HepG2 (cell line): Measurements from ENCODE around the gene FAM180A. TPM values are rescaled to one million over a fixed set of nuclear protein-coding genes. Genes with fewer than 3 reads are reported as not detected.

Experiments used
- ATAC-seq: fragments of 200-7000 bp; cut with Tn5 transposase; 3 replicates; pipeline ENCODE4 v1.9.1; 2020; ENCODE audit warnings: mild to moderate bottlenecking, moderate library complexity
- BruUV-seq: library from RNA; stranded (reverse); fragments of 400-500 nt; replicated peaks from 2 replicates; lab custom pipeline; 2021; lab: Mats Ljungman, UMichigan
- CTCF ChIA-PET: fragments of 300-600 bp; formaldehyde crosslinking; extraction: SDS; loops from one replicate; lab custom pipeline; 2021; ENCODE audit warnings: low total read pairs, inconsistent platforms, low intra/inter-chr PET ratio; lab: Yijun Ruan, JAX
- POLR2A ChIA-PET: fragments of 350-600 bp; sonication (Branson Sonifier 250); formaldehyde crosslinking; loops from one replicate; lab custom pipeline; 2020; ENCODE audit warnings: antibody characterized with exemption, inconsistent platforms; lab: Yijun Ruan, JAX
- DNase-seq: peaks from one replicate; pipeline ENCODE4 v3.0.0-alpha.2; 2015; ENCODE audit warnings: low spot score
- FAIRE-seq: peaks from 3 replicates; lab custom pipeline; 2011; peaks lifted over from hg19 to GRCh38; lab: Jason Lieb, UNC
- H2AFZ ChIP-seq: one replicate; pipeline ENCODE4 v1.6.1; 2011; ENCODE audit warnings: low read length, inconsistent platforms
- H3K27ac ChIP-seq: fragments of 300-600 bp; 3 replicates; pipeline ENCODE4 v1.8.0; 2011; ENCODE audit warnings: mixed run types, mild to moderate bottlenecking, mixed read lengths, low read length, inconsistent platforms; ENCODE audit not compliant: insufficient read depth; ENCODE audit errors: extremely low read length
- H3K27me3 ChIP-seq, 2 experiments: fragments of 200-600 bp in 1 of 2; 2 replicates in 1 of 2; 3 replicates in 1 of 2; pipeline versions ENCODE4 v1.6.0 to v1.8.0; 2011; ENCODE audit warnings: low read length in 2 of 2, mild to moderate bottlenecking in 2 of 2, moderate library complexity in 2 of 2, inconsistent platforms in 1 of 2; ENCODE audit not compliant: insufficient read depth in 2 of 2, control insufficient read depth in 1 of 2
- H3K36me3 ChIP-seq, 2 experiments: fragments of 200-600 bp in 1 of 2; replicated peaks in 1 of 2; 2 replicates in 1 of 2; 3 replicates in 1 of 2; pipeline versions ENCODE4 v1.5.1 to v1.8.0; 2011; ENCODE audit warnings: low read length in 2 of 2, inconsistent platforms in 1 of 2; ENCODE audit not compliant: insufficient read depth in 2 of 2, control insufficient read depth in 1 of 2
- H3K4me1 ChIP-seq: 2 replicates; pipeline ENCODE4 v1.5.1; 2012; ENCODE audit warnings: low read length, inconsistent platforms; ENCODE audit not compliant: insufficient read depth
- H3K4me2 ChIP-seq: 2 replicates; pipeline ENCODE4 v1.6.0; 2011; ENCODE audit warnings: low read depth, low read length, inconsistent platforms
- H3K4me3 ChIP-seq, 3 experiments: fragments of 200-600 bp in 1 of 3; sonication (generic), shearing (Covaris generic) in 1 of 3; replicated peaks in 1 of 3; 2 replicates each; pipeline ENCODE4 v1.5.1; 2011 to 2016; ENCODE audit warnings: low read length in 3 of 3, inconsistent platforms in 2 of 3, low read depth in 2 of 3, mild to moderate bottlenecking in 2 of 3, control low read depth in 1 of 3, mixed read lengths in 1 of 3; ENCODE audit not compliant: insufficient read depth in 1 of 3
- H3K79me2 ChIP-seq: one replicate; pipeline ENCODE4 v1.6.1; 2011; ENCODE audit warnings: low read length, inconsistent platforms; ENCODE audit not compliant: insufficient read depth
- H3K9ac ChIP-seq: 2 replicates; pipeline ENCODE4 v1.6.0; 2011; ENCODE audit warnings: mild to moderate bottlenecking, low read depth, low read length, inconsistent platforms; ENCODE audit not compliant: insufficient read depth
- H3K9me3 ChIP-seq: 2 replicates; pipeline ENCODE4 v1.5.1; 2012; ENCODE audit warnings: mild to moderate bottlenecking, low read length
- H4K20me1 ChIP-seq: 2 replicates; pipeline ENCODE4 v1.6.0; 2011; ENCODE audit warnings: inconsistent platforms, mild to moderate bottlenecking, low read length, moderate library complexity; ENCODE audit not compliant: insufficient read depth
- GATA4 ChIP-seq: sonication (generic); IDR thresholded peaks from 2 replicates; pipeline ENCODE4 v1.6.1; 2016; ENCODE audit warnings: antibody characterized with exemption, low read depth, borderline replicate concordance
- RAD51 ChIP-seq: fragments of 450-650 bp; IDR thresholded peaks from 2 replicates; pipeline ENCODE4 v1.6.1; 2016; ENCODE audit warnings: borderline replicate concordance
- ZNF616 ChIP-seq: sonication (generic); formaldehyde crosslinking; IDR thresholded peaks from 2 replicates; pipeline ENCODE4 v1.5.0; 2020; ENCODE audit warnings: low read depth, mild to moderate bottlenecking, missing genetic modification reagents
- ZNF670 ChIP-seq: sonication (generic); formaldehyde crosslinking; IDR thresholded peaks from 2 replicates; pipeline ENCODE4 v1.8.0; 2022; ENCODE audit warnings: mild to moderate bottlenecking, missing genetic modification reagents, borderline replicate concordance
- ZNF770 ChIP-seq: sonication (generic); formaldehyde crosslinking; IDR thresholded peaks from 2 replicates; pipeline ENCODE4 v1.5.0; 2020; ENCODE audit warnings: mild to moderate bottlenecking, missing genetic modification reagents
- ZNF775 ChIP-seq: sonication (generic); formaldehyde crosslinking; IDR thresholded peaks from 2 replicates; pipeline ENCODE4 v1.4.0; 2020; ENCODE audit warnings: missing genetic modification reagents, mild to moderate bottlenecking, moderate library complexity, borderline replicate concordance
- WGBS: methylation state at CpG from one replicate; pipeline ENCODE4 v1.1.6; 2017; ENCODE audit warnings: low lambda C conversion rate; 5-methylcytosine and 5-hydroxymethylcytosine counted together
- in situ Hi-C: cut with HindIII; loops from 2 replicates; pipeline ENCODE4 v1.10.0; 2017; ENCODE audit warnings: low pct_unique_long_range_greater_than_20kb; ENCODE audit not compliant: extremely low pct_ligation_motif_present
- intact Hi-C: fragments of 100-400 bp; cut with micrococcal nuclease; formaldehyde crosslinking; loops from one replicate; pipeline ENCODE4 v1.10.0; 2022; ENCODE audit not compliant: unreplicated experiment
- polyA plus RNA-seq, 8 experiments: library from polyadenylated mRNA; depleted of rRNA in 3 of 8; stranded (reverse) in 7 of 8; unstranded in 1 of 8; fragments of >200 nt; fragmentation: Illumina TruSeq in 4 of 8; extraction: Trizol in 4 of 8; gene quantifications; 2 replicates each; pipeline versions ENCODE4 v1.2.1 to v1.2.3, GENCODE V29; 2011 to 2016; ENCODE audit warnings: low read depth in 4 of 8, missing spikeins in 1 of 8, mixed read lengths in 1 of 8; ENCODE audit not compliant: insufficient read depth in 1 of 8
- total RNA-seq, 5 experiments: library from RNA; depleted of rRNA; stranded (reverse); fragments of >200 nt; fragmentation: Illumina TruSeq; extraction: Trizol; gene quantifications; 2 replicates each; pipeline ENCODE4 v1.2.3, GENCODE V29; 2016; ENCODE audit warnings: low read depth in 1 of 5
- TF ChIP-seq, protein P1 (sequence below): IDR thresholded peaks from 2 replicates; pipeline ENCODE4 v1.4.0; 2020; ENCODE audit warnings: mild to moderate bottlenecking, missing genetic modification reagents

The FAM180A gene
- total and polyA plus RNA-seq, 2 of the 13 experiments (the other 11 are each of a cell fraction or from before 2014, with no cell fraction given), result not detected

GRCh38 chr7:135743907-135744731 is 4.5 kb downstream of the FAM180A start:
- no TSS peak for BruUV-seq
- ChIA-PET POLR2A (no interaction called here), CTCF (no interaction called here)
- Histone ChIP-seq H2AFZ (no peak overlapping the region), H3K9me3 (no peaks in the 10 kb centered on the region), H3K4me3 (no peak overlapping the region), H4K20me1 (no peaks in the 10 kb centered on the region), H3K79me2 (no peaks in the 10 kb centered on the region), H3K4me1 (no peaks in the 10 kb centered on the region), H3K36me3 (no peaks in the 10 kb centered on the region), H3K27ac (no peak overlapping the region), H3K9ac (no peak overlapping the region), H3K4me2 (no peak overlapping the region), H3K27me3 (peaks cover 1 to 28% of the 10 kb centered on the region in 2 experiments; a peak in 3 of 5 replicates)
- intact Hi-C loops (no loop called here), in situ Hi-C loops (no loop called here)
- 4% methylated on average over 14 of the region's 14 CpGs for WGBS
- TF ChIP-seq GATA4 (no peak), RAD51 (no peak), ZNF775 (CRISPR knock-in tag) (no peak), ZNF770 (CRISPR knock-in tag) (no peak), ZNF670 (CRISPR knock-in tag) (no peak), ZNF616 (CRISPR knock-in tag) (no peak)
- TF ChIP-seq, protein P1, sequence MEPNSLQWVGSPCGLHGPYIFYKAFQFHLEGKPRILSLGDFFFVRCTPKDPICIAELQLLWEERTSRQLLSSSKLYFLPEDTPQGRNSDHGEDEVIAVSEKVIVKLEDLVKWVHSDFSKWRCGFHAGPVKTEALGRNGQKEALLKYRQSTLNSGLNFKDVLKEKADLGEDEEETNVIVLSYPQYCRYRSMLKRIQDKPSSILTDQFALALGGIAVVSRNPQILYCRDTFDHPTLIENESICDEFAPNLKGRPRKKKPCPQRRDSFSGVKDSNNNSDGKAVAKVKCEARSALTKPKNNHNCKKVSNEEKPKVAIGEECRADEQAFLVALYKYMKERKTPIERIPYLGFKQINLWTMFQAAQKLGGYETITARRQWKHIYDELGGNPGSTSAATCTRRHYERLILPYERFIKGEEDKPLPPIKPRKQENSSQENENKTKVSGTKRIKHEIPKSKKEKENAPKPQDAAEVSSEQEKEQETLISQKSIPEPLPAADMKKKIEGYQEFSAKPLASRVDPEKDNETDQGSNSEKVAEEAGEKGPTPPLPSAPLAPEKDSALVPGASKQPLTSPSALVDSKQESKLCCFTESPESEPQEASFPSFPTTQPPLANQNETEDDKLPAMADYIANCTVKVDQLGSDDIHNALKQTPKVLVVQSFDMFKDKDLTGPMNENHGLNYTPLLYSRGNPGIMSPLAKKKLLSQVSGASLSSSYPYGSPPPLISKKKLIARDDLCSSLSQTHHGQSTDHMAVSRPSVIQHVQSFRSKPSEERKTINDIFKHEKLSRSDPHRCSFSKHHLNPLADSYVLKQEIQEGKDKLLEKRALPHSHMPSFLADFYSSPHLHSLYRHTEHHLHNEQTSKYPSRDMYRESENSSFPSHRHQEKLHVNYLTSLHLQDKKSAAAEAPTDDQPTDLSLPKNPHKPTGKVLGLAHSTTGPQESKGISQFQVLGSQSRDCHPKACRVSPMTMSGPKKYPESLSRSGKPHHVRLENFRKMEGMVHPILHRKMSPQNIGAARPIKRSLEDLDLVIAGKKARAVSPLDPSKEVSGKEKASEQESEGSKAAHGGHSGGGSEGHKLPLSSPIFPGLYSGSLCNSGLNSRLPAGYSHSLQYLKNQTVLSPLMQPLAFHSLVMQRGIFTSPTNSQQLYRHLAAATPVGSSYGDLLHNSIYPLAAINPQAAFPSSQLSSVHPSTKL (CRISPR knock-in tag), result no peak
- ATAC-seq, result no peak
- no peak for DNase-seq
- no peak for FAIRE-seq
